HEK293 (cell line): ENCODE data around the gene CD48.
A peak's percentile ranks its signal among the peaks of the same experiment; 100 is the strongest.

Experiments used
- CTCF ChIA-PET: fragments of 350-600 bp; formaldehyde crosslinking; extraction: SDS; loops from one replicate; lab custom pipeline; 2021; ENCODE audit warnings: antibody characterized with exemption; lab: Yijun Ruan, JAX
- POLR2A ChIA-PET: fragments of 300-600 bp; formaldehyde crosslinking; extraction: SDS; loops from one replicate; lab custom pipeline; 2020; ENCODE audit warnings: antibody characterized with exemption, inconsistent platforms; lab: Yijun Ruan, JAX
- H3K27ac ChIP-seq: fragments of 200-500 bp; sonication (Bioruptor generic); 2 replicates; pipeline ENCODE4 v1.5.1; 2014; ENCODE audit warnings: low read depth, low read length, control low read depth, inconsistent platforms; ENCODE audit errors: extremely low read depth
- H3K36me3 ChIP-seq, 2 experiments: fragments of 200-500 bp in 1 of 2; sonication (Bioruptor generic) in 1 of 2; 1 replicate in 1 of 2; 2 replicates in 1 of 2; pipeline ENCODE4 v1.5.1; 2014 to 2017; ENCODE audit warnings: inconsistent platforms in 2 of 2, low read length in 2 of 2; ENCODE audit not compliant: control insufficient read depth in 2 of 2, insufficient read depth in 1 of 2
- H3K4me1 ChIP-seq: fragments of 200-500 bp; sonication (Bioruptor generic); 2 replicates; pipeline ENCODE4 v1.5.1; 2014; ENCODE audit warnings: mild to moderate bottlenecking, low read length, inconsistent platforms; ENCODE audit not compliant: control insufficient read depth, insufficient read depth
- H3K4me3 ChIP-seq: 2 replicates; pipeline ENCODE4 v1.5.1; 2011; ENCODE audit warnings: low read depth, mild to moderate bottlenecking, control low read depth, low read length, moderate library complexity
- H3K9me3 ChIP-seq: fragments of 200-500 bp; sonication (Bioruptor generic); 2 replicates; pipeline ENCODE4 v1.5.1; 2014; ENCODE audit warnings: low read depth, low read length, inconsistent platforms; ENCODE audit not compliant: control insufficient read depth, insufficient read depth
- HOXD13 ChIP-seq: sonication (generic); formaldehyde crosslinking; IDR thresholded peaks from 2 replicates; pipeline ENCODE4 v1.8.0; 2022; ENCODE audit warnings: missing genetic modification reagents, borderline replicate concordance
- RBAK ChIP-seq: fragments of 450-650 bp; formaldehyde crosslinking; IDR thresholded peaks from 2 replicates; pipeline ENCODE4 v1.5.1; 2016; ENCODE audit warnings: missing biosample characterization, missing genetic modification characterization
- SCRT2 ChIP-seq: fragments of 450-650 bp; formaldehyde crosslinking; IDR thresholded peaks from 2 replicates; pipeline ENCODE4 v1.5.1; 2016; ENCODE audit warnings: missing biosample characterization, missing genetic modification characterization
- ZBTB21 ChIP-seq: fragments of 450-650 bp; formaldehyde crosslinking; IDR thresholded peaks from 2 replicates; pipeline ENCODE4 v1.5.1; 2017; ENCODE audit warnings: missing biosample characterization, missing genetic modification characterization
- ZFHX2 ChIP-seq: fragments of 450-650 bp; formaldehyde crosslinking; conservative IDR thresholded peaks from 2 replicates; pipeline ENCODE4 v1.5.1; 2016; ENCODE audit warnings: missing biosample characterization, missing genetic modification characterization
- ZNF146 ChIP-seq: fragments of 450-650 bp; formaldehyde crosslinking; IDR thresholded peaks from 2 replicates; pipeline ENCODE4 v1.5.1; 2016; ENCODE audit warnings: missing biosample characterization, missing genetic modification characterization
- ZNF157 ChIP-seq: fragments of 450-650 bp; formaldehyde crosslinking; IDR thresholded peaks from 2 replicates; pipeline ENCODE4 v1.5.1; 2016; ENCODE audit warnings: missing biosample characterization, missing genetic modification characterization
- ZNF202 ChIP-seq: fragments of 450-650 bp; formaldehyde crosslinking; IDR thresholded peaks from 2 replicates; pipeline ENCODE4 v1.5.1; 2016; ENCODE audit warnings: missing biosample characterization, missing genetic modification characterization, borderline replicate concordance
- ZNF350 ChIP-seq: fragments of 450-650 bp; formaldehyde crosslinking; IDR thresholded peaks from 2 replicates; pipeline ENCODE4 v1.5.0; 2017; ENCODE audit warnings: missing biosample characterization, mild to moderate bottlenecking, missing genetic modification characterization
- ZNF394 ChIP-seq: fragments of 450-650 bp; formaldehyde crosslinking; IDR thresholded peaks from 2 replicates; pipeline ENCODE4 v1.5.1; 2016; ENCODE audit warnings: missing biosample characterization, missing genetic modification characterization, mild to moderate bottlenecking, moderate library complexity, borderline replicate concordance
- ZNF404 ChIP-seq: fragments of 450-650 bp; formaldehyde crosslinking; IDR thresholded peaks from 2 replicates; pipeline ENCODE4 v1.5.1; 2017; ENCODE audit warnings: missing biosample characterization, missing genetic modification characterization
- ZNF529 ChIP-seq: fragments of 450-650 bp; formaldehyde crosslinking; IDR thresholded peaks from 2 replicates; pipeline ENCODE4 v1.5.1; 2017; ENCODE audit warnings: missing genetic modification characterization, missing biosample characterization; ENCODE audit not compliant: insufficient replicate concordance
- ZNF530 ChIP-seq: fragments of 450-650 bp; formaldehyde crosslinking; IDR thresholded peaks from 2 replicates; pipeline ENCODE4 v1.5.1; 2016; ENCODE audit warnings: low read depth, missing biosample characterization, missing genetic modification characterization
- ZNF549 ChIP-seq: fragments of 450-650 bp; IDR thresholded peaks from 2 replicates; pipeline ENCODE4 v1.5.1; 2018; ENCODE audit warnings: missing biosample characterization, missing genetic modification characterization, mild to moderate bottlenecking, inconsistent platforms, moderate library complexity
- ZNF558 ChIP-seq: fragments of 450-650 bp; formaldehyde crosslinking; IDR thresholded peaks from 2 replicates; pipeline ENCODE4 v1.5.1; 2016; ENCODE audit warnings: missing biosample characterization, missing genetic modification characterization
- ZNF585B ChIP-seq: fragments of 450-650 bp; formaldehyde crosslinking; IDR thresholded peaks from 2 replicates; pipeline ENCODE4 v1.5.1; 2016; ENCODE audit warnings: missing biosample characterization, missing genetic modification characterization
- ZNF626 ChIP-seq: fragments of 450-650 bp; sonication (Bioruptor Pico); formaldehyde crosslinking; IDR thresholded peaks from 2 replicates; pipeline ENCODE4 v1.5.1; 2018; ENCODE audit warnings: missing biosample characterization, missing genetic modification characterization, inconsistent platforms
- ZNF670 ChIP-seq: fragments of 450-650 bp; formaldehyde crosslinking; IDR thresholded peaks from 2 replicates; pipeline ENCODE4 v1.5.1; 2016; ENCODE audit warnings: missing biosample characterization, missing genetic modification characterization, low read depth
- ZNF76 ChIP-seq: fragments of 450-650 bp; formaldehyde crosslinking; IDR thresholded peaks from 2 replicates; pipeline ENCODE4; 2016; ENCODE audit warnings: low read depth, missing biosample characterization, missing genetic modification characterization, borderline replicate concordance
- TF ChIP-seq, protein P1 (sequence below): fragments of 450-650 bp; formaldehyde crosslinking; IDR thresholded peaks from 2 replicates; pipeline ENCODE4 v1.5.1; 2016; ENCODE audit warnings: missing biosample characterization, missing genetic modification characterization
- TF ChIP-seq, protein P2 (sequence below): fragments of 450-650 bp; formaldehyde crosslinking; IDR thresholded peaks from 2 replicates; pipeline ENCODE4 v1.5.1; 2017; ENCODE audit warnings: missing biosample characterization, missing genetic modification characterization
- TF ChIP-seq, protein P3 (sequence below): fragments of 450-650 bp; formaldehyde crosslinking; IDR thresholded peaks from 2 replicates; pipeline ENCODE4 v1.5.1; 2016; ENCODE audit warnings: missing biosample characterization, missing genetic modification characterization
- TF ChIP-seq, protein P4 (sequence below): fragments of 450-650 bp; formaldehyde crosslinking; IDR thresholded peaks from 2 replicates; pipeline ENCODE4 v1.5.1; 2016; ENCODE audit warnings: missing biosample characterization, missing genetic modification characterization, borderline replicate concordance

CD48 gene

DNA sequence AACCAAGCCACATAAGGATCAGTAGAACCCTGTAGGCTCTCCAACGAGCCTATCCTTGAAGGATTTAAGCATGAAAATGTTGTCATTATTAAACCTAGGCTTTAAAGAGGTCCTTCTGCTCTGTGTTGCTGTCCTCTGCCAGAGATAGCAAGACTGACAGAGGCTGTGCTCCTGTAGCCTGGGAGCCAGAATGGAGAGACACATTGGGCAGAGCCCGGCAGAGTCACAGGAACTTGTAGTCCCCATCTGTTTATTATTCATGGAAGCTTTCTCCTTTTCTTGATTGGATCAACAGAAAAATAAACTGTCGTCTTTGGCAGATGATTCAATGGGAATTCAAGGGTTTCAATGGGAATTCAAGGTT lies 45.6 kb downstream of the CD48 start:
- POLR2A ChIA-PET: no interaction called here
- Histone ChIP-seq H3K9me3 (no peaks in the 10 kb centered on the region), H3K36me3 (no peaks in the 10 kb centered on the region), H3K4me3 (no peak overlapping the region), H3K4me1 (no peaks in the 10 kb centered on the region), H3K27ac (no peak overlapping the region)
- CTCF ChIA-PET: no interaction called here
- TF ChIP-seq SCRT2: no peak
- TF ChIP-seq ZNF394 (tag by site-specific recombination): no peak
- no peak for TF ChIP-seq ZBTB21 (tag by site-specific recombination)
- TF ChIP-seq HOXD13 (CRISPR knock-in tag): no peak
- no peak for TF ChIP-seq ZNF529 (tag by site-specific recombination)

DNA sequence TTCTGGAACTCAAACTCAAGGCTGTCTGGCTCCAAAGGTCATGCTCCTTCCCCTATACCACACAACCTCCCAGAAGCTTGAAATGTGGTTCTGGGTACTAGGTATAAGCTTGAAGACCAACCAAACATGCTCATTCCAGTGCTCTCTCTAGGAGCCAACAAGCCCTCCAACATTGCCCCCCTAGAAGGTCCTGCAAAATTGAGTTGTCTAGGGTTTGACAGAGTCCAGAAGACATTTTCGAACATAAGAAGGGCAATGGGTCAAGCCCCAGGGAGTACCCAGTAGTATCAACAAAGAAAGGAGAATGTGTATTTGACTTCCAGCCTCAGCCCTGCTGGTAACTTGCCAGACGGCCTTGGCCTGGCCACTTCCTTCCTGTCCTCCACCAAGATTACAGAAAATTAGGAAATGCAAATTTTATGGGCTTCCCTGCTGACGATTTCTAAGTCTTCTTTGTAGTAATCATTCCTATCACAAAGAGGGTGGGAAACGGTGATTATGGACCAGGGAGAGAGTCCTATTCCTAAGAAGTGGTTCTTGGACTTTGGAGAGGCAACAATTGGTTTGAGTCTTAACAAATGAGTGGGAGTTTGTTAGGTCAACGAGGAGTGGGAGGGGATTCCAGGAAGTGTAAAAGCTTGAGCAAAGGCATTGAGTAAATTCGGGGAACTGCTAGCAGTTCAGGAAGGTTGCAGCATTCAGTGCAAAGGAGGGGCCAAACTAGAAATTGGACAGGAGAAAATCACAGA lies 46.1 kb downstream of the CD48 start:
- ChIA-PET CTCF (interaction anchor here (0.8 to 1.8 kb wide), 2 partner anchors 10 to 13 kb away, joined by 3 to 10 read pairs; no protein-coding TSS in a partner anchor), POLR2A (no interaction called here)
- H3K9me3 ChIP-seq: no peaks in the 10 kb centered on the region
- no peaks in the 10 kb centered on the region for H3K4me1 ChIP-seq
- no peak overlapping the region for H3K27ac ChIP-seq
- no peaks in the 10 kb centered on the region for H3K36me3 ChIP-seq
- TF ChIP-seq ZNF157 (tag by site-specific recombination) (no peak), ZFHX2 (0 out of 2 replicates have a peak, but pooled peaks have one; percentile 17)
- TF ChIP-seq, all 188 proteins: peak for 1
- H3K4me3 ChIP-seq: no peak overlapping the region

DNA sequence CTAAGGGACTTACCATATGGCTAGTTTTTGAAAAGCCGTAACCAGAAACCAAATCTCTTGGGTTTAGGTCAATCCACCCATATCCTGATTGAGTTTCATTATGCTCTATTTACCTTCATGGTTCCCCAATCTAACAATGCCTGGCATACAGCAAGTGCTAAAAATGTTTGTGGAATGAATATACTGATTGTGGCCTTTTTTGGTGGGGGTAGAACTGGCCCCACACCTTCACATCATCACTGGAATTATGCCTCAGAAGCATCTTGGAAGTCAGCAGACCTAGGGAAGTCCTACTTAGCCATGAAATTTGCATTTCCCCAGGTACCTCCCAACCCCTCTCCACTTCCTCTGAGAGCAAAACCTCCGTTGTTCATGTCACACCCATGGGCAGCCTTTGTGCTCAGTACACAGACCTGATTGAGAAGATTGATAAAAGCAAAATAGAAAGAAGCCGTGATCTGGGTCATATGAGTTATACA lies 47.0 kb downstream of the CD48 start:
- ChIA-PET CTCF (interaction anchor here (0.8 to 1.8 kb wide), 2 partner anchors 10 to 14 kb away, joined by 3 to 10 read pairs; no protein-coding TSS in a partner anchor), POLR2A (no interaction called here)
- no peaks in the 10 kb centered on the region for H3K9me3 ChIP-seq
- H3K4me3 ChIP-seq: no peak overlapping the region
- no peak overlapping the region for H3K27ac ChIP-seq
- H3K4me1 ChIP-seq: no peaks in the 10 kb centered on the region
- H3K36me3 ChIP-seq: no peaks in the 10 kb centered on the region
- TF ChIP-seq ZNF202 (no peak), RBAK (tag by site-specific recombination) (no peak), ZNF404 (tag by site-specific recombination) (no peak), ZNF585B (no peak), ZNF530 (tag by site-specific recombination) (no peak), ZNF558 (tag by site-specific recombination) (no peak), ZNF626 (tag by site-specific recombination) (no peak), SCRT2 (no peak), ZNF76 (no peak), ZNF549 (no peak), ZNF670 (tag by site-specific recombination) (no peak), ZNF350 (no peak), ZNF146 (no peak)
- TF ChIP-seq, protein P1, sequence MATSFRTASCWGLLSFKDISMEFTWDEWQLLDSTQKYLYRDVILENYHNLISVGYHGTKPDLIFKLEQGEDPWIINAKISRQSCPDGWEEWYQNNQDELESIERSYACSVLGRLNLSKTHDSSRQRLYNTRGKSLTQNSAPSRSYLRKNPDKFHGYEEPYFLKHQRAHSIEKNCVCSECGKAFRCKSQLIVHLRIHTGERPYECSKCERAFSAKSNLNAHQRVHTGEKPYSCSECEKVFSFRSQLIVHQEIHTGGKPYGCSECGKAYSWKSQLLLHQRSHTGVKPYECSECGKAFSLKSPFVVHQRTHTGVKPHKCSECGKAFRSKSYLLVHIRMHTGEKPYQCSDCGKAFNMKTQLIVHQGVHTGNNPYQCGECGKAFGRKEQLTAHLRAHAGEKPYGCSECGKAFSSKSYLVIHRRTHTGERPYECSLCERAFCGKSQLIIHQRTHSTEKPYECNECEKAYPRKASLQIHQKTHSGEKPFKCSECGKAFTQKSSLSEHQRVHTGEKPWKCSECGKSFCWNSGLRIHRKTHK (tag by site-specific recombination): no peak
- TF ChIP-seq, protein P2, sequence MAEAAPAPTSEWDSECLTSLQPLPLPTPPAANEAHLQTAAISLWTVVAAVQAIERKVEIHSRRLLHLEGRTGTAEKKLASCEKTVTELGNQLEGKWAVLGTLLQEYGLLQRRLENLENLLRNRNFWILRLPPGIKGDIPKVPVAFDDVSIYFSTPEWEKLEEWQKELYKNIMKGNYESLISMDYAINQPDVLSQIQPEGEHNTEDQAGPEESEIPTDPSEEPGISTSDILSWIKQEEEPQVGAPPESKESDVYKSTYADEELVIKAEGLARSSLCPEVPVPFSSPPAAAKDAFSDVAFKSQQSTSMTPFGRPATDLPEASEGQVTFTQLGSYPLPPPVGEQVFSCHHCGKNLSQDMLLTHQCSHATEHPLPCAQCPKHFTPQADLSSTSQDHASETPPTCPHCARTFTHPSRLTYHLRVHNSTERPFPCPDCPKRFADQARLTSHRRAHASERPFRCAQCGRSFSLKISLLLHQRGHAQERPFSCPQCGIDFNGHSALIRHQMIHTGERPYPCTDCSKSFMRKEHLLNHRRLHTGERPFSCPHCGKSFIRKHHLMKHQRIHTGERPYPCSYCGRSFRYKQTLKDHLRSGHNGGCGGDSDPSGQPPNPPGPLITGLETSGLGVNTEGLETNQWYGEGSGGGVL (tag by site-specific recombination): no peak
- TF ChIP-seq, protein P3, sequence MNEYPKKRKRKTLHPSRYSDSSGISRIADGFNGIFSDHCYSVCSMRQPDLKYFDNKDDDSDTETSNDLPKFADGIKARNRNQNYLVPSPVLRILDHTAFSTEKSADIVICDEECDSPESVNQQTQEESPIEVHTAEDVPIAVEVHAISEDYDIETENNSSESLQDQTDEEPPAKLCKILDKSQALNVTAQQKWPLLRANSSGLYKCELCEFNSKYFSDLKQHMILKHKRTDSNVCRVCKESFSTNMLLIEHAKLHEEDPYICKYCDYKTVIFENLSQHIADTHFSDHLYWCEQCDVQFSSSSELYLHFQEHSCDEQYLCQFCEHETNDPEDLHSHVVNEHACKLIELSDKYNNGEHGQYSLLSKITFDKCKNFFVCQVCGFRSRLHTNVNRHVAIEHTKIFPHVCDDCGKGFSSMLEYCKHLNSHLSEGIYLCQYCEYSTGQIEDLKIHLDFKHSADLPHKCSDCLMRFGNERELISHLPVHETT (tag by site-specific recombination): no peak
- TF ChIP-seq, protein P4, sequence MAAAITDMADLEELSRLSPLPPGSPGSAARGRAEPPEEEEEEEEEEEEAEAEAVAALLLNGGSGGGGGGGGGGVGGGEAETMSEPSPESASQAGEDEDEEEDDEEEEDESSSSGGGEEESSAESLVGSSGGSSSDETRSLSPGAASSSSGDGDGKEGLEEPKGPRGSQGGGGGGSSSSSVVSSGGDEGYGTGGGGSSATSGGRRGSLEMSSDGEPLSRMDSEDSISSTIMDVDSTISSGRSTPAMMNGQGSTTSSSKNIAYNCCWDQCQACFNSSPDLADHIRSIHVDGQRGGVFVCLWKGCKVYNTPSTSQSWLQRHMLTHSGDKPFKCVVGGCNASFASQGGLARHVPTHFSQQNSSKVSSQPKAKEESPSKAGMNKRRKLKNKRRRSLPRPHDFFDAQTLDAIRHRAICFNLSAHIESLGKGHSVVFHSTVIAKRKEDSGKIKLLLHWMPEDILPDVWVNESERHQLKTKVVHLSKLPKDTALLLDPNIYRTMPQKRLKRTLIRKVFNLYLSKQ: no peak
